ENCODE measurements around the gene CBR3. TPM values are rescaled to one million over a fixed set of nuclear protein-coding genes. Genes with fewer than 3 reads are reported as not detected.

Gene CBR3
- total and polyA plus RNA-seq, 2 donors (not counting 1 experiment from before 2014, with no cell fraction given), result 1.9 to 11.3 TPM

DNA sequence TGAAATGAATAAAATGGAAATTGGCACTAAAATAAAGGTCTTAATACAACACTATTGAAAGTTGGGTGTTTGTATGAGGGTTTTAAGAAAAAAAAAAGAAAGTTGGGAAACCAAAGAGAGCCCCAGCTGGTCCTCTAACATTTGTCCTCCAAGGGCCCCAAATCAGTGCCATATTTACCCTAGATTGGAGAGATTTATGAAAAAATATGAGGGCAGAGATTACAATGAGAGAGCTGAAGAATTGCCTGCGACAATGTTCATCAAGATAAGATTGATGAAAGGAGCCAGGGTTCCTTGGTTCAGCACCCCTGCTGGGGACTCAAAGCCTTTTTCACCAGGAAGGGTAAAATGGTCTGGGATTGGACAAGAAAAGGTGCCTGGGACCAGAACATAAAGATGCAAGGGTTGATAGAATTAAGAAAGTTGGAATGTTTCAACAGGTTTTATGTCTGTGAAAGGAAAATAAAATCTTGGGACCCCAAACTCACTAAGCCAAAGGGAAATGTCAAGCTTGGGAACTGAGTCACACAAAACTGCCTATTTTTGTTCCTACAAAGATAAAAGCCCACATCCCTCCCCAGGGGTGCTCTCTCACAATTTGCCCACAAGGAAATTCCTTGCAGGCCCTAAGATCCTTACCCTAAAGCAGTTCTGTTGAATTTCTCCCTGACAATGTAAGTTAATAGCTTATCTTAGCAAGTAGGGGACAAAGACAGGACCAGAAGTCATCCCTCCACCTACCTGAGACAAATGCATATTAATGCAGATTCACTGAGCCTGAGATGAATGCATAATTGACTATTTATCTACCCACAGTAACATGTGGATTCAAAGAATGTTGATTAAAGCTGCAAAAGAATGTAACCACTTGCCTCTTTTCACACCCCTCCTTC, 38.2 kb upstream of the CBR3 start:
- Histone ChIP-seq H3K4me1 (ENCODE audit: control insufficient read depth in 2 of 2, insufficient read depth in 2 of 2, low read length in 2 of 2) (peaks cover 6 to 10% of the 10 kb centered on the region in 2 donors), H4K20me1 (ENCODE audit: control insufficient read depth, insufficient read depth, low read length, poor library complexity, severe bottlenecking) (no peaks in the 10 kb centered on the region), H3K4me2 (replicated peaks; ENCODE audit: low read depth, low read length, poor library complexity, severe bottlenecking) (no peak overlapping the region), H3K36me3 (replicated peaks in 1 of 2; ENCODE audit: control extremely low read depth in 1 of 2, control insufficient read depth in 1 of 2, extremely low read depth in 1 of 2, insufficient read depth in 2 of 2, low read length in 1 of 2) (no peaks in the 10 kb centered on the region), H3K27ac (ENCODE audit: low read length in 2 of 2) (no peak overlapping the region), H3K9ac (ENCODE audit: low read length) (no peak overlapping the region), H3K9me3 (ENCODE audit: control extremely low read depth in 1 of 3, control insufficient read depth in 2 of 3, insufficient read depth in 1 of 3, low read length in 2 of 3) (peaks cover 0 to 20% (median 19%) of the 10 kb centered on the region in 3 donors), H3K27me3 (replicated peaks in 1 of 4; ENCODE audit: control extremely low read depth in 1 of 4, control insufficient read depth in 3 of 4, insufficient read depth in 4 of 4, low read length in 3 of 4) (peaks cover 0 to 3% (median 0%) of the 10 kb centered on the region in 4 experiments), H2AFZ (ENCODE audit: insufficient read depth, low read depth, low read length, poor library complexity, severe bottlenecking) (no peak overlapping the region), H3K79me2 (ENCODE audit: control insufficient read depth, insufficient read depth, low read length) (no peaks in the 10 kb centered on the region), H3K4me3 (ENCODE audit: control extremely low read depth in 1 of 5, extremely low read depth in 1 of 5, insufficient read depth in 1 of 5, low read depth in 2 of 5, low read length in 4 of 5) (no peak overlapping the region)
- ChIA-PET POLR2A (interaction anchor here (0.7 kb wide), 1 partner anchor 16 kb away, joined by 3 read pairs; no protein-coding TSS in a partner anchor), CTCF (interaction anchor here (1.3 kb wide), 1 partner anchor 15 kb away, joined by 4 read pairs; no protein-coding TSS in a partner anchor)
- H3K27ac Mint-ChIP-seq, result no peak overlapping the region
- peaks cover 5% of the 10 kb centered on the region for H3K27me3 Mint-ChIP-seq
- 100% methylated on average over 1 of the region's 1 CpG for WGBS (ENCODE audit: insufficient coverage)
- H3K4me3 Mint-ChIP-seq, result no peak overlapping the region
- DNase-seq (no peak), ATAC-seq (ENCODE audit: low read depth) (no peak)
- H3K9me3 Mint-ChIP-seq (ENCODE audit: insufficient read depth), result peaks cover 4% of the 10 kb centered on the region
- TF ChIP-seq, protein P1, sequence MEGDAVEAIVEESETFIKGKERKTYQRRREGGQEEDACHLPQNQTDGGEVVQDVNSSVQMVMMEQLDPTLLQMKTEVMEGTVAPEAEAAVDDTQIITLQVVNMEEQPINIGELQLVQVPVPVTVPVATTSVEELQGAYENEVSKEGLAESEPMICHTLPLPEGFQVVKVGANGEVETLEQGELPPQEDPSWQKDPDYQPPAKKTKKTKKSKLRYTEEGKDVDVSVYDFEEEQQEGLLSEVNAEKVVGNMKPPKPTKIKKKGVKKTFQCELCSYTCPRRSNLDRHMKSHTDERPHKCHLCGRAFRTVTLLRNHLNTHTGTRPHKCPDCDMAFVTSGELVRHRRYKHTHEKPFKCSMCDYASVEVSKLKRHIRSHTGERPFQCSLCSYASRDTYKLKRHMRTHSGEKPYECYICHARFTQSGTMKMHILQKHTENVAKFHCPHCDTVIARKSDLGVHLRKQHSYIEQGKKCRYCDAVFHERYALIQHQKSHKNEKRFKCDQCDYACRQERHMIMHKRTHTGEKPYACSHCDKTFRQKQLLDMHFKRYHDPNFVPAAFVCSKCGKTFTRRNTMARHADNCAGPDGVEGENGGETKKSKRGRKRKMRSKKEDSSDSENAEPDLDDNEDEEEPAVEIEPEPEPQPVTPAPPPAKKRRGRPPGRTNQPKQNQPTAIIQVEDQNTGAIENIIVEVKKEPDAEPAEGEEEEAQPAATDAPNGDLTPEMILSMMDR (IDR thresholded peaks at IDR 0.05), result no peak
- TF ChIP-seq EZH2 (IDR thresholded peaks at IDR 0.05; ENCODE audit: borderline replicate concordance, insufficient read depth, low read depth, low read length, poor library complexity, severe bottlenecking), result no peak
- intact Hi-C loops (cut with micrococcal nuclease), result no loop called here
- H3K4me1 Mint-ChIP-seq, result peaks cover 14% of the 10 kb centered on the region
